Thyroid gland (tissue), 4 donors: ENCODE data around the gene SLC30A3.

Experiments
- POLR2A ChIP-seq, 2 donors: fragments of 450-650 bp; IDR thresholded peaks; one replicate each; pipeline ENCODE4 v1.6.1; 2017; ENCODE audit warnings: antibody characterized with exemption in 2 of 2, mild to moderate bottlenecking in 2 of 2, moderate library complexity in 1 of 2
- TF ChIP-seq, protein P1 (sequence below), 6 experiments: fragments of 200-600 bp in 3 of 6; fragments of 450-650 bp in 3 of 6; sonication (generic) in 3 of 6; IDR thresholded peaks; one replicate each; pipeline ENCODE4 v1.5.1; 2016 to 2019; ENCODE audit warnings: antibody characterized with exemption in 6 of 6, mild to moderate bottlenecking in 2 of 6, inconsistent platforms in 1 of 6, moderate library complexity in 1 of 6

DNA sequence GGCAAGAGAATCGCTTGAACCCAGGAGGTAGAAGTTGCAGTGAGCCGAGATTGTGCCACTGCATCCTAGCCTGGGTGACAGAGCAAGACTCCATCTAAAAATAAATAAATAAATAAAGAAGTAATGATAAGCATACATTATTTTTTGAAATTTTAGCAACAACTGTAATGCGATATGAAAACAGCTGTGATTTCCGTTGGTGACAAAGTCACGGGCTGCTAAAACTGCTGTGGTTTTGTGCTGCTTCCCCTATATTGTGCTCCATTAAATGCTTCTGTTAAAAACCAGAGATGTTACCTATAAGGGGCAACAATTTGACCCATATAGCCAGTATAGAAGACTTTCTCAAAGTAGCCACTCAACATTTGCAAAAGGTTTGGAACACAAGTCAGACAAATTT, 27.7 kb upstream of the SLC30A3 start:
- TF ChIP-seq, protein P1, sequence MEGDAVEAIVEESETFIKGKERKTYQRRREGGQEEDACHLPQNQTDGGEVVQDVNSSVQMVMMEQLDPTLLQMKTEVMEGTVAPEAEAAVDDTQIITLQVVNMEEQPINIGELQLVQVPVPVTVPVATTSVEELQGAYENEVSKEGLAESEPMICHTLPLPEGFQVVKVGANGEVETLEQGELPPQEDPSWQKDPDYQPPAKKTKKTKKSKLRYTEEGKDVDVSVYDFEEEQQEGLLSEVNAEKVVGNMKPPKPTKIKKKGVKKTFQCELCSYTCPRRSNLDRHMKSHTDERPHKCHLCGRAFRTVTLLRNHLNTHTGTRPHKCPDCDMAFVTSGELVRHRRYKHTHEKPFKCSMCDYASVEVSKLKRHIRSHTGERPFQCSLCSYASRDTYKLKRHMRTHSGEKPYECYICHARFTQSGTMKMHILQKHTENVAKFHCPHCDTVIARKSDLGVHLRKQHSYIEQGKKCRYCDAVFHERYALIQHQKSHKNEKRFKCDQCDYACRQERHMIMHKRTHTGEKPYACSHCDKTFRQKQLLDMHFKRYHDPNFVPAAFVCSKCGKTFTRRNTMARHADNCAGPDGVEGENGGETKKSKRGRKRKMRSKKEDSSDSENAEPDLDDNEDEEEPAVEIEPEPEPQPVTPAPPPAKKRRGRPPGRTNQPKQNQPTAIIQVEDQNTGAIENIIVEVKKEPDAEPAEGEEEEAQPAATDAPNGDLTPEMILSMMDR (IDR thresholded peaks at IDR 0.05), result no peak
- no peak for TF ChIP-seq POLR2A (IDR thresholded peaks at IDR 0.05)
